NCI-H524 treated with DMSO at 0.1 percent for 48 hours (cell line): ENCODE measurements around the gene COPZ1.
A peak's percentile ranks its signal among the peaks of the same experiment; 100 is the strongest.

Experiments
- DNase-seq: peaks from one replicate; lab custom pipeline; 2025; lab: John Stamatoyannopoulos, UW

The COPZ1 gene

GRCh38 chr12:54377007-54377406 lies 52.1 kb downstream of the COPZ1 start:
- DNase-seq = no peak

- no peak for DNase-seq
These were observed 53.0 kb downstream of the COPZ1 start for GRCh38 chr12:54377797-54378515.

- DNase-seq = no peak
These were observed 54.0 kb downstream of the COPZ1 start for GRCh38 chr12:54378796-54379397.

GRCh38 chr12:54379398-54380201 lies 54.7 kb downstream of the COPZ1 start:
- DNase-seq = peak; percentile 27

GRCh38 chr12:54381136-54381535 lies 56.2 kb downstream of the COPZ1 start:
- no peak for DNase-seq

- DNase-seq = no peak
These were observed 58.2 kb downstream of the COPZ1 start for GRCh38 chr12:54383041-54383609.

- no peak for DNase-seq
These were observed 59.7 kb downstream of the COPZ1 start, which contains the start of gene ZNF385A for GRCh38 chr12:54384591-54385041. Gene ZNF385A, minus strand, starts transcription at chr12:54384733. Its CDS starts 219 bp downstream, at chr12:54384514.

GRCh38 chr12:54385251-54385914 lies 60.5 kb downstream of the COPZ1 start:
- DNase-seq = no peak

GRCh38 chr12:54386403-54387113 lies 61.6 kb downstream of the COPZ1 start:
- DNase-seq = no peak

- DNase-seq = no peak
These were observed 62.2 kb downstream of the COPZ1 start for GRCh38 chr12:54387114-54387467.

GRCh38 chr12:54388237-54389133 lies 63.6 kb downstream of the COPZ1 start:
- DNase-seq = no peak

GRCh38 chr12:54389134-54389508 lies 64.2 kb downstream of the COPZ1 start:
- no peak for DNase-seq

- no peak for DNase-seq
These were observed 64.8 kb downstream of the COPZ1 start for GRCh38 chr12:54389607-54390175.

GRCh38 chr12:54390176-54390667 lies 65.3 kb downstream of the COPZ1 start:
- no peak for DNase-seq

- no peak for DNase-seq
These were observed 66.0 kb downstream of the COPZ1 start for GRCh38 chr12:54390668-54391551.

GRCh38 chr12:54392485-54393206 lies 67.7 kb downstream of the COPZ1 start:
- no peak for DNase-seq

GRCh38 chr12:54393207-54393609 lies 68.3 kb downstream of the COPZ1 start:
- DNase-seq = peak; percentile 43

GRCh38 chr12:54393743-54394142 lies 68.8 kb downstream of the COPZ1 start:
- no peak for DNase-seq
